NCI-H69 (cell line): ENCODE data around the gene PSMC6.
A peak's percentile ranks its signal among the peaks of the same experiment; 100 is the strongest.
"Not testable (repeated sequence)": the region's sequence is repeated elsewhere in the genome, so short reads cannot be mapped to it uniquely, and the experiment has no call there.

Experiments
- DNase-seq: peaks from one replicate; lab custom pipeline; 2025; lab: John Stamatoyannopoulos, UW

The PSMC6 gene

GRCh38 chr14:52723514-52724359 lies 16.7 kb downstream of the PSMC6 start:
- DNase-seq: no peak

- DNase-seq: no peak
Measured at GRCh38 chr14:52724360-52724644, 17.3 kb downstream of the PSMC6 start.

- DNase-seq: not testable (repeated sequence)
Measured at GRCh38 chr14:52727509-52727908, 20.5 kb downstream of the PSMC6 start.

- not testable (repeated sequence) for DNase-seq
Measured at GRCh38 chr14:52729035-52729434, 22.0 kb downstream of the PSMC6 start.

GRCh38 chr14:52729585-52729924 lies 22.6 kb downstream of the PSMC6 start:
- no peak for DNase-seq

GRCh38 chr14:52729925-52730708 lies 23.1 kb downstream of the PSMC6 start, which contains the start of gene STYX:
STYX (plus strand) TSS chr14:52730166; CDS start chr14:52730475, 309 bp downstream.
- DNase-seq: peak; percentile 99

GRCh38 chr14:52730709-52731111 lies 23.7 kb downstream of the PSMC6 start:
- no peak for DNase-seq

GRCh38 chr14:52733824-52734223 lies 26.8 kb downstream of the PSMC6 start:
- no peak for DNase-seq

GRCh38 chr14:52735921-52736489 lies 29.0 kb downstream of the PSMC6 start:
- DNase-seq: peak; percentile 48

- no peak for DNase-seq
Measured at GRCh38 chr14:52738409-52738808, 31.4 kb downstream of the PSMC6 start.

- no peak for DNase-seq
Measured at GRCh38 chr14:52740751-52741150, 33.8 kb downstream of the PSMC6 start.

GRCh38 chr14:52741865-52742264 lies 34.9 kb downstream of the PSMC6 start:
- DNase-seq: no peak

GRCh38 chr14:52748647-52749292 lies 41.8 kb downstream of the PSMC6 start:
- DNase-seq: no peak

GRCh38 chr14:52755607-52756316 lies 48.8 kb downstream of the PSMC6 start:
- no peak for DNase-seq

GRCh38 chr14:52759145-52759544 lies 52.1 kb downstream of the PSMC6 start:
- no peak for DNase-seq

GRCh38 chr14:52762923-52763322 lies 55.9 kb downstream of the PSMC6 start:
- DNase-seq: not testable (repeated sequence)

GRCh38 chr14:52767058-52767833 lies 60.2 kb downstream of the PSMC6 start:
- no peak for DNase-seq

GRCh38 chr14:52769887-52770286 lies 62.9 kb downstream of the PSMC6 start:
- no peak for DNase-seq

GRCh38 chr14:52776816-52777215 lies 69.8 kb downstream of the PSMC6 start:
- no peak for DNase-seq
